ENCODE data around the gene MYO1D.
"Not testable (repeated sequence)": the region's sequence is repeated elsewhere in the genome, so short reads cannot be mapped to it uniquely, and the experiment has no call there.

MYO1D gene

GRCh38 chr17:32720671-32721070, 156.3 kb downstream of the MYO1D start:
- DNase-seq: no peak

- no peak for DNase-seq
Observed at GRCh38 chr17:32719689-32720088, 157.2 kb downstream of the MYO1D start.

DNA sequence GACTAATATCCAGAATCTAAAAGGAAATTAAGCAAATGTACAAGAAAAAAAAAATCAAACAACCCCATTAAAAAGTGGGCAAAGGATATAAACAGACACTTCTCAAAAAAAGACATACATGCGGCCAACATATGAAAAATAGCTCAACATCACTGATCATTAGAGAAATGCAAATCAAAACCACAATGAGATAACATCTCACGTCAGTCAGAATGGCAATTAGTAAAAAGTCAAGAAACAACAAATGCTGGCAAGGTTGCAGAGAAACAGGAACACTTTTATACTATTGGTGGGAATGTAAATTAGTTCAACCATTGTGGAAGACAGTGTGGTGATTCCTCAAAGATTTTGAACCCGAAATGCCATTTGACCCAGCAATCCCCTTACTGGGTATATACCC, 162.0 kb downstream of the MYO1D start:
- not testable (repeated sequence) for DNase-seq

- DNase-seq: not testable (repeated sequence)
Observed at GRCh38 chr17:32714206-32714605, 162.7 kb downstream of the MYO1D start.

- no peak for DNase-seq
Observed at GRCh38 chr17:32713081-32713480, 163.8 kb downstream of the MYO1D start.

- no peak for DNase-seq
Observed at GRCh38 chr17:32709562-32709961, 167.4 kb downstream of the MYO1D start.

DNA sequence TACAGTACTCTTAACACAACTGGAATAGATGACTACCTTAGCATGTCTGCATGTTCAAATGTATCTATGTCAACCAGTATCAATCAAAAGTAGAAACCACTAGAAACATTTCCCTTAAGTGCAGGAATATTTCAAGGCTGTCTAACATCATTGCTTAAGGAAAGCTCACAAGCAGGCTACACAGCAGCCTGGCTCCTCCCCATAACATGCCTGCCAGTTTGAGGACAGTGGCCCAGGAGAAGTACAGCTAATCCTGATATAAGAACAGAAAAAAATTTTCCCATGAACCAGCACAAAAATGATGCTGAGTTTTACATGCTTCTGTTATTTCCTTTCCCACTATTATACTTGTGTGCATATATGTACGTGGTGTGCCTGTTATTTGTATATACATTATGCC, 175.1 kb downstream of the MYO1D start:
- no peak for DNase-seq

- no peak for DNase-seq
Observed at GRCh38 chr17:32699247-32699646, 177.7 kb downstream of the MYO1D start.

DNA sequence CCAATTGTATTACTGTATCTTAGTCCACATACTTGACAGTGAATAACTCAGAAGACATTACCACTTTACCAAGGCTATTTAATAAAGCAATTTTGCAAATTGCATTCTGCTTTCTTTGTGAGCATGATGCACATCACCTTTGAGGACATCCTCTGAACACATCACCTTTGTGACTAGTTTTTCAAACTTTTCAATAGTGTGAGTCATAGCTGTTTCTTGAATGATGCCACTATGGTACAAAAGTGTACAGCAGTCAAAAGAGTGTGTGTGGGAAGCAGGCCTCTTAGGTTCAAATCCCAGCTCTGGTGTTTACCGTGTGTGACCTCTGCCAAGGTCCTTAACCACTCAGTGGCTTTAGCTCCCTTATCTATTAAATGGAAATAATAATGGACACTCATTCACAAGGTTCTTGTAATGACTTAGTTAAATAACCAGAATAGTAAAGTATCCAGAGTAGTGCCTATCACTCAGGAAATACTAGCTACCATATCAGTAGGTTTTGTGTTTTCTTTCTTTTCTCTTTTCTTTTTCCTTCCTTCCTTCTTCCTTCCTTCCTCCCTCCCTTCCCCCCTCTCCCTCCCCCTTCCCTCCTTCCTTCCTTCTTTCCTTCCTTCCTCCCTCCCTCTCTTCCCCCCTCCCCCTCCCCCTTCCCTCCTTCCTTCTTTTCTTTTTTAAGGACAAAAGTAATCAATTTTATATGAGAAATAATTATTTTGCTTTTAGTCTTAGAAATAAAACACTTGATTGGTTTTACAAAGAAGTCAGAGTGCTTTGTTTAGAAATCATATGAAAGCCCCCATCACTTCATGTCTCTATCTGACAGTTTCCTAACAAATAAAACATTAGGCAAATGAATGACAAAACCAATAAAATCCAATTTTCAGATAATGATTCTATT, 178.9 kb downstream of the MYO1D start:
- DNase-seq: no peak

DNA sequence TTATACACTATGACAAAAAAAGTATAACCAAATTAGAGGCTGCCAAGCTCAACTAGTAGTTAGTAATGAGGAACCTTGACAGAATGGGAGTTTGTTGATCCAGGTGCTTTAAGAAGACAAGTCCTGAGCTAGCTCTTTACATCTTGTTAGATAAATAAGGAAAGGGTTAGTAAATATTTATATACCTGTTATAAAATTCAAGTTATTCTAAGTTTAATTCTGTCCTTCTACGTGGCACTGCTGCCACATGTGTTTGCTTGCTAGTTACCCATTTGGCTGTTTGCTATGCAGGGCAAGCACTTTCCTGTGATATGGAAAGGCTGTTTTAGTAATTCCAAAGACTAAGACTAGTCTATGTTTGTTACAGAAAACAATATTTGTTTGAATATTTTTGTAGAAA, 180.5 kb downstream of the MYO1D start:
- no peak for DNase-seq

DNA sequence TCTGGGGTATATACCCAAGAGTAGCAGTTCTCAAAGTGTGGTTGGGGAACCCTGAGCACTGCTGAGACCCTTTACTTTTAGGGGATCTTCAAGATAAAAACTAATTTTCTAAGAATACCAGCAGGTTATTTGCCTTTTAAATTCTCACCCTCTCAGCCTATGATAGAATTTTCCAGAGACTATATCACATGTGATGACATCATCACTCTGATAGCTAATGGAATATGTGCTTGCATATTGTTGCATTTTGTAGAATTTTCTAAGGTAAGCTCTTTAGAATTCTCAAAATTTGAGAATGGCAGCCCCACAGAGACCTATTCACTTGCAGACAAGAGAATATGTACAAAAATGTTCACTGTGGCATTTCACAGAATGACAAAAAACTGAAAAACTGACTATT, 181.1 kb downstream of the MYO1D start:
- DNase-seq: no peak

GRCh38 chr17:32693194-32693897, 183.6 kb downstream of the MYO1D start:
- DNase-seq: no peak

DNA sequence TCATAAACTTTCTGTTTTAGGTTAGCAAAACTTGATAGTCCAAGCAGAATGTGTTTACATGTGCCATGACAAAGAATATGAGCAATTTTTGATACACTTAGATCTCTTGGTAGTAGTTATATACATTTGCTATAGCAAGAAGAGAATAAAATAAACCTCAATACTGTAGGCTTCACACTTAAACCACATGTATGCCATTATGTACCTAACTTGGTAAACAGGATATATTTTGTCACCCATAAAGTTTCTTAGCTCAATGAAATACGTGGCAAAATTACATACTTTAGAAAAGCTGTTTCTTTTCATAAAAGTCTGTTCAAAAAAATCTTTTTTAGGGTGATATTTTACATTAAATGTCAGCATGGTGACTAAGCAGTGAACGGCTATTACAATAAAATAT, 184.7 kb downstream of the MYO1D start:
- DNase-seq: no peak

DNA sequence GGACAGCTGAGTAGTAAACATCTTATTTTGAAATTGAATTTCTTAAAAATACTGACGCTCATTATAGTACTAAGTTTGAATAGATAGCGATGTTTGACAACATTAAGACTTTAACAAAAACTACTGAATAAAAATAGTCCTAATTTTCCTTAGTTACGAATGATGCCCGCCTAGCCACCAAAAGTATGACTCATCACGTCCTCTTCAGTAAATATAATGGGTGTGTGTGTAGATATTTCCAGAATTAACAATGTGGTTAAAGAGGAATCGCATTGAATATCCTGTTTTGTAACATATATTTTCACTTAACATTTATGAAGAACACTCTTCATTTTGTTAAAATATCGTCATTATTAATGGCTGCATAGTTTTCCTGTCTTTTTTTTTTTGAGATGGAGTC, 187.6 kb downstream of the MYO1D start:
- no peak for DNase-seq

- DNase-seq: no peak
Observed at GRCh38 chr17:32688221-32688620, 188.7 kb downstream of the MYO1D start.

- DNase-seq: no peak
Observed at GRCh38 chr17:32684087-32684958, 192.6 kb downstream of the MYO1D start.

DNA sequence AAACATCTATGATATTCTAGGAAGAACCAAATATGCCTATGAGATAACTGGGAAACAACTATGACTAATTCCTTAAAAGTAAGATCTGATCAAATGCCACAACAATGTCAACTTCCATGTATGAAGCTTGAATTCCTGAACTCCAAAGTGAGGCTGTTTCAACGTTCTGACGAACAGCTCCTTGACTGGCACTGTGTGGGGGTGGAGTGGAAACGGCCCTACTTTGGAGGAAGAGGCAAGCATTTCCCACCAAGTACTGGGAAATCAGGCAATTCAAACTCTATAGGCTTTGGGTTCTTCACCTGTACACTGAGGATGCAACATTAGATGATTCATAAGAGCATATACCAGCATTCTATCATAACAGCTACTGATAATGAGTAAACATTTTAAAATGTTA, 203.0 kb downstream of the MYO1D start:
- DNase-seq: no peak

- no peak for DNase-seq
Observed at GRCh38 chr17:32672711-32673110, 204.2 kb downstream of the MYO1D start.

GRCh38 chr17:32671896-32672295, 205.0 kb downstream of the MYO1D start:
- no peak for DNase-seq

- DNase-seq: no peak
Observed at GRCh38 chr17:32664936-32665583, 211.9 kb downstream of the MYO1D start.

- no peak for DNase-seq
Observed at GRCh38 chr17:32660496-32660985, 216.4 kb downstream of the MYO1D start.

DNA sequence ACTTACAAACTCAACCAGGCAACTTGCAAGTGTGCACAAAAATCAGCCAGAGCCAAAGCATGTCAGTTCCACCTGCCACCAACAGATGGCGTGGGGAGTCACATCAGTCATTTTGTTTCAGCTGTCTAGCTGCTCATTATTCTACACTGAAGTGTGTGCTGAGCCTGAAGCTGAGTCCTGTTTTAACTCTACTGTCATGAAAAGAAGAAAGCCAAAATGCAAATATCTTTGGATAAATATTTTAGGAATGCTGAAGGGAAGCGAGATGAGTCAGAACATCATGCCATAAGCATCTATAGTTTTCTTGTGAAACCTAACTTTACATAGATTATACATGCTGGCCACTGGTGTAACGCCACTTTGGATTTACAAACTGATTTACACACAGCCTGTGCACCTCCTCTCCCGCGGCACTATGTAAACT, 217.5 kb downstream of the MYO1D start:
- DNase-seq: peak; percentile 7
